Common myeloid progenitor, CD34-positive (primary cell): ENCODE results near the gene CCDC8.
A peak's percentile ranks its signal among the peaks of the same experiment; 100 is the strongest.

ENCODE experiments used
- CTCF ChIA-PET: fragments of 350-600 bp; sonication (Branson Sonifier 250); formaldehyde crosslinking; loops from one replicate; lab custom pipeline; 2021; ENCODE audit warnings: antibody characterized with exemption; lab: Charles Lee
- POLR2A ChIA-PET: fragments of 350-600 bp; sonication (Branson Sonifier 250); formaldehyde crosslinking; loops from one replicate; lab custom pipeline; 2021; ENCODE audit warnings: antibody characterized with exemption; lab: Charles Lee
- DNase-seq, 3 donors: peaks; one replicate each; pipeline versions ENCODE4 v3.0.0 to v3.0.0-alpha.2; 2013
- H3K27ac ChIP-seq, 2 experiments: 1 replicate in 1 of 2; 2 replicates in 1 of 2; pipeline ENCODE4 v1.7.0; 2013; ENCODE audit warnings: inconsistent platforms in 2 of 2, low read length in 2 of 2, mild to moderate bottlenecking in 2 of 2, low read depth in 1 of 2, moderate library complexity in 1 of 2; ENCODE audit not compliant: severe bottlenecking in 2 of 2, insufficient read depth in 1 of 2, poor library complexity in 1 of 2
- H3K27me3 ChIP-seq, 5 experiments: replicated peaks in 2 of 5; 1 replicate in 3 of 5; 2 replicates in 2 of 5; pipeline versions ENCODE4 v1.6.1 to v1.7.0; 2013; ENCODE audit warnings: low read length in 4 of 5, mild to moderate bottlenecking in 2 of 5, moderate library complexity in 2 of 5, inconsistent platforms in 1 of 5; ENCODE audit not compliant: insufficient read depth in 5 of 5, control insufficient read depth in 4 of 5
- H3K36me3 ChIP-seq, 4 experiments: 1 replicate in 2 of 4; 2 replicates in 2 of 4; pipeline versions ENCODE4 v1.6.1 to v1.7.0; 2013; ENCODE audit warnings: low read length in 3 of 4, control low read depth in 1 of 4, mild to moderate bottlenecking in 1 of 4; ENCODE audit not compliant: control insufficient read depth in 4 of 4, insufficient read depth in 4 of 4
- H3K4me1 ChIP-seq, 4 experiments: 1 replicate in 3 of 4; 2 replicates in 1 of 4; pipeline versions ENCODE4 v1.6.1 to v1.7.1; 2013; ENCODE audit warnings: low read length in 3 of 4, mild to moderate bottlenecking in 3 of 4, control low read depth in 1 of 4, inconsistent platforms in 1 of 4, moderate library complexity in 1 of 4; ENCODE audit not compliant: control insufficient read depth in 4 of 4, insufficient read depth in 4 of 4; ENCODE audit errors: control extremely low read depth in 1 of 4
- H3K4me3 ChIP-seq, 7 experiments: 1 replicate in 4 of 7; 2 replicates in 3 of 7; pipeline versions ENCODE4 v1.5.1 to v1.7.0; 2013; ENCODE audit warnings: mild to moderate bottlenecking in 7 of 7, low read length in 6 of 7, moderate library complexity in 6 of 7, inconsistent platforms in 2 of 7, low read depth in 2 of 7, control low read depth in 1 of 7; ENCODE audit not compliant: insufficient read depth in 4 of 7, control insufficient read depth in 1 of 7; ENCODE audit errors: extremely low read depth in 1 of 7
- H3K9me3 ChIP-seq, 5 experiments: 1 replicate in 4 of 5; 2 replicates in 1 of 5; pipeline versions ENCODE4 v1.6.1 to v1.7.1; 2013; ENCODE audit warnings: low read length in 4 of 5, mild to moderate bottlenecking in 2 of 5, inconsistent platforms in 1 of 5, low read depth in 1 of 5, moderate library complexity in 1 of 5; ENCODE audit not compliant: control insufficient read depth in 4 of 5, insufficient read depth in 2 of 5; ENCODE audit errors: control extremely low read depth in 1 of 5
- WGBS: methylation state at CpG from one replicate; pipeline ENCODE4 v1.1.5; 2013; ENCODE audit not compliant: insufficient coverage; 5-methylcytosine and 5-hydroxymethylcytosine counted together

The CCDC8 gene

GRCh38 chr19:46431824-46432223 lies 18.5 kb upstream of the CCDC8 start:
- no peaks in the 10 kb centered on the region for H3K36me3 ChIP-seq
- DNase-seq, result peak in 2 of 3 donors; percentile 32 to 41
- WGBS, result 44% methylated on average over 3 of the region's 10 CpGs
- ChIA-PET POLR2A (interaction anchor here (0.6 kb wide), 1 partner anchor 311 kb away, joined by 3 read pairs; no protein-coding TSS in a partner anchor), CTCF (interaction anchor here (0.7 to 2.4 kb wide), 4 partner anchors 14 to 138 kb away, joined by 3 to 15 read pairs (median 4); partner anchors contain the start of gene CCDC8)
- H3K4me1 ChIP-seq, result peaks cover 0 to 14% (median 8%) of the 10 kb centered on the region in 4 experiments
- no peak overlapping the region for H3K27ac ChIP-seq
- peaks cover 4 to 46% (median 18%) of the 10 kb centered on the region in 5 experiments for H3K27me3 ChIP-seq
- no peaks in the 10 kb centered on the region for H3K9me3 ChIP-seq
- no peak overlapping the region for H3K4me3 ChIP-seq

GRCh38 chr19:46429999-46430398 lies 16.6 kb upstream of the CCDC8 start:
- Histone ChIP-seq H3K27ac (no peak overlapping the region), H3K9me3 (no peaks in the 10 kb centered on the region), H3K4me1 (peaks cover 0 to 23% (median 15%) of the 10 kb centered on the region in 4 experiments), H3K36me3 (no peaks in the 10 kb centered on the region), H3K4me3 (no peak overlapping the region), H3K27me3 (peaks cover 4 to 58% (median 22%) of the 10 kb centered on the region in 5 experiments)
- no peak for DNase-seq
- ChIA-PET POLR2A (no interaction called here), CTCF (no interaction called here)
- 94% methylated on average over 2 of the region's 4 CpGs for WGBS

GRCh38 chr19:46428239-46429135 lies 15.1 kb upstream of the CCDC8 start, which contains the start of gene PNMA8C:
PNMA8C (minus strand) TSS chr19:46428936; CDS start chr19:46428359, 577 bp downstream.
- peaks cover 4 to 63% (median 26%) of the 10 kb centered on the region in 5 experiments for H3K27me3 ChIP-seq
- no peaks in the 10 kb centered on the region for H3K36me3 ChIP-seq
- peak within 1 kb of the TSS in 4 of 7 experiments; percentile 8 to 69 (median 46) for H3K4me3 ChIP-seq
- peak; percentile 72 to 87 (median 78) for DNase-seq
- no peak within 1 kb of the TSS for H3K27ac ChIP-seq
- no peaks in the 10 kb centered on the region for H3K9me3 ChIP-seq
- POLR2A ChIA-PET, result no interaction called here
- H3K4me1 ChIP-seq, result peaks cover 0 to 23% (median 15%) of the 10 kb centered on the region in 4 experiments
- CTCF ChIA-PET, result no interaction called here
- 26% methylated on average over 45 of the region's 52 CpGs for WGBS

- no peak overlapping the region for H3K27ac ChIP-seq
These were observed 14.2 kb upstream of the CCDC8 start for GRCh38 chr19:46427518-46428045.

GRCh38 chr19:46426506-46427162 lies 13.3 kb upstream of the CCDC8 start:
- H3K27me3 ChIP-seq, result peaks cover 4 to 64% (median 24%) of the 10 kb centered on the region in 5 experiments
- 2% methylated on average over 27 of the region's 32 CpGs for WGBS
- peak in 2 of 3 donors; percentile 72 to 74 for DNase-seq
- H3K4me3 ChIP-seq, result peak overlapping the region; percentile 22 to 86 (median 70)
- H3K27ac ChIP-seq, result no peak overlapping the region
- CTCF ChIA-PET, result no interaction called here
- peaks cover 0 to 23% (median 15%) of the 10 kb centered on the region in 4 experiments for H3K4me1 ChIP-seq
- POLR2A ChIA-PET, result interaction anchor here (0.6 kb wide), 1 partner anchor 22 kb away, joined by 3 read pairs; no protein-coding TSS in a partner anchor
- H3K36me3 ChIP-seq, result no peaks in the 10 kb centered on the region
- no peaks in the 10 kb centered on the region for H3K9me3 ChIP-seq

More at GRCh38 chr19:46427518-46428045, 14.2 kb upstream of the CCDC8 start:
- no peak for DNase-seq
- CTCF ChIA-PET, result no interaction called here
- no peaks in the 10 kb centered on the region for H3K36me3 ChIP-seq
- no peak overlapping the region for H3K4me3 ChIP-seq
- H3K27me3 ChIP-seq, result peaks cover 4 to 64% (median 26%) of the 10 kb centered on the region in 5 experiments
- POLR2A ChIA-PET, result no interaction called here
- H3K4me1 ChIP-seq, result peaks cover 0 to 23% (median 15%) of the 10 kb centered on the region in 4 experiments
- WGBS, result 89% methylated on average over 14 of the region's 17 CpGs
- no peaks in the 10 kb centered on the region for H3K9me3 ChIP-seq

DNA sequence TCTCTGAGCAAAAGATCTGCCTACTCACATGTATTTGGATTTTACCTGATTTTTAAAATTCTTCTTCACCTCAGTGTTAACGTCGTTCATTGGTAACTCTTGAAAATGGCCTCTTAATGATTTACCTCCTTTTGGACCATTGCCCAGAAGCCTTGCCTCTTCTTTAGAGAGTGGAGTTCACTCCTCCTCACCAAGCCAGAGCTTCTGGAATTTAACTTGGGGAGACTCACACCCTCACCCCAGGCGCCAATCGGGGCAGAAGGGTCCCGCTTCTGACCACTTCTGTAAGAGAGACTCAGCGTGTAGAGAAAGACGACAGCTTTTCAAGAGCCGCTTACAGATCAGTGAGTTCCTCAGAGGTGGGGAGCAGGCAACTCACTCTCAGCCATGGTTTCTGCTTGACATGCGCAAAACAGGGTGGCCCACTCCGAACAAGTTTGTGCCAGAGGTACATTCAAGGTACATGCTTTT lies 12.7 kb upstream of the CCDC8 start:
- H3K27ac ChIP-seq, result no peak overlapping the region
- H3K4me1 ChIP-seq, result peaks cover 0 to 23% (median 15%) of the 10 kb centered on the region in 4 experiments
- peak overlapping the region; percentile 22 to 86 (median 70) for H3K4me3 ChIP-seq
- ChIA-PET CTCF (interaction anchor here (0.7 to 0.8 kb wide), 2 partner anchors 8 to 22 kb away, joined by 3 to 4 read pairs; no protein-coding TSS in a partner anchor), POLR2A (interaction anchor here (0.6 kb wide), 1 partner anchor 22 kb away, joined by 3 read pairs; no protein-coding TSS in a partner anchor)
- H3K9me3 ChIP-seq, result no peaks in the 10 kb centered on the region
- 0% methylated on average over 7 of the region's 10 CpGs for WGBS
- H3K27me3 ChIP-seq, result peaks cover 4 to 60% (median 22%) of the 10 kb centered on the region in 5 experiments
- DNase-seq, result peak in 2 of 3 donors; percentile 42 to 59
- no peaks in the 10 kb centered on the region for H3K36me3 ChIP-seq
